Measurements from ENCODE around the gene NR4A3.
"Not testable (repeated sequence)": the region's sequence is repeated elsewhere in the genome, so short reads cannot be mapped to it uniquely, and the experiment has no call there.

NR4A3 gene

DNA sequence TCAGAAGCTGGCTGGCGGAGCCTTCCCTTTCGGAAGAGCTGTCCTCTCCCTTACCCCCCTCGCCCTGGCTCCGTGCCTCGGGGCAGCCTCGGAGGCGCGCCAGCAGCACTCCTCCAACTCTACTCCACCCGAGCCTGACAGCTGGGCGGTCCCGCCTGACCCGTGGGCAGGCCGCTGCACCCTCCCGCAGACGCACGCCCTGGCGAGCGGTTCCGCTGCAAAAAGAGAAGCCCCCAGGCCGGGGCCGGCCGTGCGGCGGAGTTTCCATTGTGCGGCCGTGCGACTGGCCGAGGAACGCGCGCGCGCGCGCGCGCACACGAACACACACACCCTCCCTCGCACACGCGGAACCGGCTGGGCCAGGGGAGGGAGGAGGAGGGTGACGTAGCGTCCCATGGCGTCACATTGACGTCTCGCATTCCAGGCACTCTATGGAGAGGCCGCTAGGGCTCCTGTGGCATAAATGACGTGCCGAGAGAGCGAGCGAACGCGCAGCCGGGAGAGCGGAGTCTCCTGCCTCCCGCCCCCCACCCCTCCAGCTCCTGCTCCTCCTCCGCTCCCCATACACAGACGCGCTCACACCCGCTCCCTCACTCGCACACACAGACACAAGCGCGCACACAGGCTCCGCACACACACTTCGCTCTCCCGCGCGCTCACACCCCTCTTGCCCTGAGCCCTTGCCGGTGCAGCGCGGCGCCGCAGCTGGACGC, at the start of gene NR4A3:
TSS of gene NR4A3 (plus strand) at position 490 of the 713 bp plus-strand sequence. CDS start 6,158 bp downstream, outside the sequence.
- peak; percentile 91 for DNase-seq (ENCODE audit: low read depth, low spot score)

DNA sequence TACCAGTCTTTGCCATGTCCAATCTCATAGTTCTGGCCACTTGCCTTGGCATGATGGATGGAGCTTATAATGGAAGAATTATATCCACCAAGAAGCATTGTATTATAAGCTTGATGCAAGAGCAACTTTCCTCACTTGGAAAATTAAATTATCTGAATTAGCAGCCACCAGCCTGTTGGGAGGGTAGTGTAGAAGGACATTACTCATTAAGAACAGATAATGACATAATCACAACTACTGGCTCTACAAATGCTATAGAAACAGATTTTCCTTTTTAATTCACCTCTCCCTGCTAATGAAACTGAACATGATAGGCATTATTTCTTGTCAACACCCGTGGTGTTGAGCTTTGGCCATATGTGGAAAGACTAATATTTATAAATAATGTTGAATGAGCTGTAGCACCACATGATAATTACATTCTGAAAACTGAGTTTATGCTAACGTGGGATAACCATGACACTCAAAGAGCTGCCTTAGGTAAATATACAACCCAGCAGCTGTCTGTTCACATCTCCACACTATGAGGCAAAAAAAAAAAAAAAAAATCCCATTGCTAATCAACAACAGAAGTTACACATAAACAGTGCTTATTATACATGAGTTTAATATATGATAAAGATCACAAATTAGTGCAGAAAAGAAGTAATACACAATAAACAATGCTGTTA, 48.1 kb upstream of the NR4A3 start:
- DNase-seq (ENCODE audit: low read depth, low spot score) = no peak

DNA sequence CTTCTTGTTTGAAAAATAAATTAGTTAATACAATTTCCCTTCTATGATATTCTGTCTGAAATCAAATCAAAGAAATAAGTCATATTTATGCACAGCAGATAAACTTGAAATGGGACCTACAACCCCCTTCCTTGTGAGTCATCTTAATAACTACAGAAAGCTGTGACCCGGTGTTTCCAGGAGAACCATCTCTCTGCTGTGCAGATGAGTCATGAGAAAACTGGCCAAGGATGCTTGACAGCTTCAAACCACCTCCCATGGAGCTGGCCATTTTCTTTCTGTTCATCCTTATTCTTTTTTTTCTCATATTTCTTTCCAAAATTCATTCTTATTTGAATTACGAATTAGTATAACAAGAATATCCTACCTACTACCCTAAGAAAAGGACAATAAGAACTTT, 43.4 kb upstream of the NR4A3 start:
- peak; percentile 55 for DNase-seq (ENCODE audit: low read depth, low spot score)

DNA sequence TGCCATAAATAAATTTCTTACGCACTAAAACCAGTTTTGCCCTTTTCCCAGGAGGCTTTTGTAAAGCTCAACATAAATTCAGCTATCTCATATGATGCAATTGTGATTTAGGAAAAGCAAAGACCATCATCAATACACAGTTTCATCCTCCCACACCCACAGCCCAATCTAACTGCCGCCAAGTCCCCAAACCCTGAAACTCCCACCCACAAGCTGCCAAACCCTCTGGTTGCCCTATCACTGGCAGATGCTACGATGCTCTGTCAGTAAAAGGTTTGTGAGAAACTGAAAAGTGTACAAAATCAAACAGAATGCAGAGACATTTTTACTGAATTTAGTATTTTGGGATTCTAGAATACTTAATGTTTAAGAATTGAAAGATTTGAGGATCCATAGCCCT, 42.8 kb upstream of the NR4A3 start:
- DNase-seq (ENCODE audit: low read depth, low spot score) = no peak

DNA sequence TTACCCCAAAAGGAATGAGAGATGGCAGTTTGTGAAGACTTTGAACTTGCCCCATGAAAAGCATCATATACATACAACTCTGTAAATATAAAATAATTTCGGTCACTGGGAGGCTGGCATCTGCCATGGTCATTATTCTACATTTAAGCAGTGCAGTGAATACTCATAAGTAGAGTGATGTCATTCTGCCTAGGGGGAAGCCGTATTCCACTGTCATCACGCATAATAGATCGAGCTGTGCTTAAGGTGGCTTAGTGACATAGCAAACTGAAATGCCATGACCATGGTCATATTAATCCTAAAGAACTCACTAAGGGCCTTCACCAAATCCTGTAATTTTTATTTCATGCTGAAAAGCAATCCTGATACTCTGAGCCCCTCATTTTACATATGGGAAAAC, 42.4 kb upstream of the NR4A3 start:
- no peak for DNase-seq (ENCODE audit: low read depth, low spot score)

DNA sequence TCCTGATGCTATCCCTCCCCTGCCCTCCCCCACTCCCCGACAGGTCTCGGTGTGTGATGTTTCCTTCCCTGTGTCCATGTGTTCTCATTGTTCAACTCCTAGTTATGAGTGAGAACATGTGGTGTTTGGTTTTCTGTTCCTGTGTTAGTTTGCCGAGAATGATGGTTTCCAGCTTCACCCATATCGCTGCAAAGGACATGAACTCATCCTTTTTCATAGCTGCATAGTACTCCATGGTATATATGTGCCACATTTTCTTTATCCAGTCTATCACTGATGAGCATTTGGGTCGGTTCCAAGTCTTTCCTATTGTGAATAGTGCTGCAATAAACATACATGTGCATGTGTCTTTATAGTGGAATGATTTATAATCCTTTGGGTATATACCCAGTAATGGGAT, 39.3 kb upstream of the NR4A3 start:
- not testable (repeated sequence) for DNase-seq (ENCODE audit: low read depth, low spot score)

DNA sequence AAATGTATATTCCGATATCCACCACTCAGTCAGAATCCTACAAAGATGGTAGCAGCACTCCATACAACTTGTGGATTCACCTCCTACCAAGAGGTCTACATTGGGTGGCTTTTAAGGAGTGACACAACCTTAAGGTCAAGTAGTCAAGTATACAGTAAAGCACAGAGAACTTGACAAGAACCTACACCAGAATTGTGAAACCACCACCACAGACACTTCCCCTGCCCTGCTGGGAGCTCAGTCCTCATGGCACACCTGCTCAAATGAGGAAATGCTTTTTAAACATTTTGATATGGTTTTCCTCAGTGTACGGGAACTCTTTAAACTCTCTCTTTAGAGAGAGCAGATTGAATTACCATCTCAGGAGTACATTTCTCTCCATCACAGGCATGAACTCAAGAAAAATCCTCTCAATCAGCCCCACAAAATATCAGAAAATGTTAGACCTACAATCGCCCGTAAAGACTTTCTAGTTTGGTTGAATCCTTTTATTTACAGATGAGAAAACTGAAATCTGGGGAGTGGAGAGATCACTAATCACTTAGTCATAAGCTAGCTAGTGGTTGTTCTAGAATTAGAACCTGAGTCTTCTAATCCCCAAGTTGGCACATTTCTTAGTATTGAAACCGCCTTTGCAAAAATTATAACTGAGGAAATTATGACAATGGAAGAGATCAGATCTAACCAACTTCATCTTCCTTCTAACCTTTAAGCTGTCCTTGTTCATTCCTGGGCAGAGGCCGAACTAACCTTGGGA, 38.5 kb upstream of the NR4A3 start:
- DNase-seq (ENCODE audit: low read depth, low spot score) = no peak

DNA sequence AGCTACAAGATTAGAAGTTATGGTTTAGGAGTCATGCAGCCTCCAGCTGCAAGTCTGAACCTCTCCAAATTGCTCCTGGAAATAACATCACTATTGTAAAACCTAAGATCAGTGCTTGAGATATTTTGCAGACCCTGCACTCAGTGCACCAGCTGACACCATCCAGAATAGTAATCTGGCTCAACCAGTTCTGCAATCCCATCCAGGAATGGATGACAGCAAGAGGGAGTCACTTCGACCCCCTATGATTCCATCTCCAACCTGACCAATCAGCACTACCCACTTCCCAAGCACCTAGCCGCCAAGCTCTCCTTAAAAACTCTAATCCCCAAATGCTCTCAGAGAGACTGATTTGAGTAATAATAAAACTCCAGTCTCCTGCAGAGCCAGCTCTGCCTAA, 37.9 kb upstream of the NR4A3 start:
- DNase-seq (ENCODE audit: low read depth, low spot score) = no peak

DNA sequence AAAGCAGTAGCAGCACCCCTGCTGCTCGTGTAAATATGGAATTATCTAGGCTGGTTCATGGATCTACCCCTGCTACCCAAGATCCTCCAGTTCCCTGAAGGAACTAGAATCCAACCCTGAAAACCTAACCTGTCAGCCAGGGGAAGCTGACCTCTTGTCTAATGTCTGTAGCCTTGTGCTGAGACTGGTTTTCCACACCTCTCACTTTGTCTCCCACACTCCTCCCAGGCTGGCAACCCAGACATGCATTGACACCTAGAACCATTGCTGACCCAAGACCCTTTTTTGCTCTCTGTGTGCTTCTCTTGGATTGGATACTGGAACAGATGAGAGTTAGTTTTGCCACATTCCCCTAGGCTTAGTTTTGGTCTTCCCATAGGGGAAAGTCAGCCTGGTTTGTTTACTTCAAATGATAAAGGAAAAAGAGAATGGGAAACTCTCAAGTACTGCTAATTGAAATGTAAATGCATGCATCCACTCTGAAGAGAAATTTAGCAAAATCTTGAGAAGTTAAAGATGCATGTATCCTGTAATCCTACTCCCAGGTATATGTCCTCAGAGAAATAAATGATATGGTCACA, 36.6 kb upstream of the NR4A3 start:
- no peak for DNase-seq (ENCODE audit: low read depth, low spot score)

DNA sequence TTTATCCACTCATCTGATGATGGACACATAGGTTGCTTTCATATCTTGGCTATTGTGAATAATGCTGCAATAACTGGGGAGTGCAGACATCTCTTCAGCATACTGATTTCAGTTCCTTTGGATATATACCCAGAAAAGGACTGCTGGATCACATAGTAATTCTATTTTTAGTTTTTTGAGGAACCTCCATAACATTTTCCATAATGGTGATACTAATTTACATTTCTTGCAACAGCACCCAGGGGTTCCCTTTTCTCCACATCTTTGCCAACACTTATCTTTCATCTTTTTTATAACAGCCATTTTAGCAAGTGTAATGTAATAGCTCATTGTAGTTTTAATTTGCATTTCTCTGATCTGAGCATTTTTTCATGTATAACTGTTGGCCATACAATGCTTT, 34.1 kb upstream of the NR4A3 start:
- DNase-seq (ENCODE audit: low read depth, low spot score) = no peak

DNA sequence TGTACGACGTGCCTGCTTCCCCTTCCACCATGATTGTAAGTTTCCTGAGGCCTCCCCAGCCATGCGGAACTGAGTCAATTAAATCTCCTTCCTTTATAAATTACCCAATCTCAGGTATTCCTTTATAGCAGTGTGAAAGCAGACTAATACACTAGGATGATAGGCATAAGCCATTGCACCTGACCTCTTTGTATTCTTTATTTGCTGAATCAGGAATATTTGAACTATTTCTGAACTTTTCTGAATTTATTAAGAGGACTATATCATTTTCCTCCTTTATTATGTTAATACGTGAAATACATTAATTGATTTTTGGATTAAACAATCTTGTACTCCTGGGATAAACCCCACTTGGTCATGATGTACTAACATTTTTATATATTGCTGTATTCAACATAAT, 28.2 kb upstream of the NR4A3 start:
- no peak for DNase-seq (ENCODE audit: low read depth, low spot score)

DNA sequence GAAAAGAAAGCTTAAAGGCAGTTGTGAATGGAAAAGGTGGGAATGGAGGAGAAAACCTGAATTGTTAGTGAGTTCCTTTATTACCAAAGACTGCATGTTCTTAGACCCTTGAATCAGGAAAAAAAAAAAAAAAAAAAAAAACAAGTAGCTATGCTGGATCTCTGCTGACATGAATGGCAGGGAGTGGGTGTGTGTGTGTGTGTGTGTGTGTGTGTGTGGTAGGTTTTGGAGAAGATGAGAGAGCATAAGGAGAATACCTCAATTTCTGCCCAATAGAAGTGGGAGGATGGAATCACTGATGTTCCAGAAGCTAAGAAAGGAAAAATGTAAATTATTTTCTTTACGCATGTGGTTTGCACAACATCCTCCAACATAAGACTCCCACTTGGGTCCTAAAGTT, 25.5 kb upstream of the NR4A3 start:
- no peak for DNase-seq (ENCODE audit: low read depth, low spot score)

DNA sequence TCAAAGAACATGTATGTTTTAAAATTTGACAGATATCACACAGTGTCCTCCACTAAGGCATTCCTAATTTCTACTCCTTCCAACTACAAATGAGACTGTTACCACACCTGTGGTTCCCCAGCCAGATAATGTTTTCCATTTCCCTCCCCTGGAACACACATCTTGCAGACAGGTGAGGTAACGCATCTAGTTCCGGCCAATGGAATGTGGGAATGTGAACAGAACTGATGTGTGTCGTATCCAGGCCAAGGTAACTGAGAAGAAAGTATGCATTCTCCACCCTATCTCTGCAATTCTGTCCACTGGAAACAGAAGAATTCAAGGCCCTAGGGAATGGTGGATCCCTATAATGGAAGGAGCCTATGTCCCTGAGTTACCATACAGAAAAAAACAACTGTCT, 19.9 kb upstream of the NR4A3 start:
- DNase-seq (ENCODE audit: low read depth, low spot score) = no peak

DNA sequence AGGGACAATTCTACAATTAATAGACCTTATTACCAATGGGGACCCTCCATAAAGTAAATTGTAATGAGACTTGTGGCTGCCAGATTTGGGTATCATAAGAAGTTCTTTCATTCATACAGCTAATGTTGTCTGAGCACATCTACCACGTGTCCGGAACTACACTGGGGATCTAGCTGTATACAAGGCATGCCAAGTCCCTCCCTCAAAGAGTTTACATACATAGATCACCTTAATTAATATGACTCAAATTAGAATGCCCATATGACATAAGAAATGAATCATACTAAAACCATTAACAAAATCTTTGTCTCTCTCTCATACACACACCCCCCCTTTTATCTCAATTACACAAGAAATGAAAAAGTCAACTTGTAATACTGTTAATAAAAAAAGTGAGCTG, 18.0 kb upstream of the NR4A3 start:
- no peak for DNase-seq (ENCODE audit: low read depth, low spot score)

DNA sequence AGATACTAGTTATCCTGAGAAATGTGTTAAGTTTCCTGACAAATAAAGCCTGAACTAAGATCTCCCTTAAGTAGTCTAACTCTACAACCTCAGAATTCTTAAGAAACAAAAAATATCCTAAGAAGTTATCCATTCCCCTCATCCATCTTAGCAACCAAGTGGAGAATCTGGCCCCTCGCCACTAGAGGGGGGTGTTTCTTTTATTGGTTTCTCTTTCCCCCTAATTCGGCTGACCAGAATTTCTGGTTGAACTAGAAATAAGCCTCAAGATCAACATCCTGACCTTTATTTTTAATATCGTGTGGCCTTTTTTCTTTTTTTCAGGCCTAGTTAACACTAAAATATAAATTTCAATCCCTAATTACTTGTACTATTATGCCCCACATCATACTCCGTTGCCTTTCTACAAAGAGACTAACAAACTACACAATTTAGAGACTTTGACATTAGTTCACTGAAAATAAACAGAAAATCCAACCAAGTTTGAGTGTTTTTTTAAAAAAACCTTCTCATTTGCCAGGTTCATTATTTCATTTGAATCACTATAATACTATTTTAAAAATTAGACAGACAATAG, 14.3 kb upstream of the NR4A3 start:
- DNase-seq (ENCODE audit: low read depth, low spot score) = no peak

DNA sequence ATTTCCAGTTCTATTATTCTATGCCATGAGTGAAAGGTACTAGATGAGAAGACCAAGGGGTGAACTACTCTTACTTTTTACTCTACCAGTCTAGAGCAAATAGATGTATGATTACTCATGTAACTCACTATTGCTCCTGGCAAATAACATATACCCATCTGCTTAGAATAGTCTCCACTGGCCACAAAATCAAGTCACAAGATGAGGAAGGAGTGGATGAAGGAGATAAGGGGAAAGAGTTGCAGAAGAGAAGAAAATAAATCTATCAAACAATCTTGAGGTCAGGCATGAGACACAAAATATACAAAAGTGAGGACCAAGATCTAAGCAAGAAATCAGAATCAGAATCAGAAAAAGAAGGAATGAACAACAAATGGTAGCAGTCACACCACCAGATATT, 13.7 kb upstream of the NR4A3 start:
- no peak for DNase-seq (ENCODE audit: low read depth, low spot score)

DNA sequence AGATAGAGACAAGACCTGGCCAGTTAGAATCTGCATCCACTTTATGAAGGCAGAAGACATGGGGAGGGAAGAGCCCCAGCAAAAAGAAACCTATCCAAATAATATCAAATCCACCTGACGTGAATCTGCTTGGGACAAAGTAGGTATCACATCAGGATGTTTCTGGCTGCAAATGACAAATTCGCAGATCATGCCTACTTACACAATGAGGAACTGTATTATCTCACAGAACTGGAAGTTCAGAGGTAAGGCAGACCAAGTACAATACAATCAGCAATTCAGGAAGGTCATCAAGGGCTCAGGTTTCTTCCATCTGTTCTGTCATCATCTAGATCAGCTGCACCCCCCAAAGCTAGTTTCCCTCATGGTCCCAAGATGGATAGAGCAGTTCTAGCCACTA, 13.2 kb upstream of the NR4A3 start:
- DNase-seq (ENCODE audit: low read depth, low spot score) = no peak

DNA sequence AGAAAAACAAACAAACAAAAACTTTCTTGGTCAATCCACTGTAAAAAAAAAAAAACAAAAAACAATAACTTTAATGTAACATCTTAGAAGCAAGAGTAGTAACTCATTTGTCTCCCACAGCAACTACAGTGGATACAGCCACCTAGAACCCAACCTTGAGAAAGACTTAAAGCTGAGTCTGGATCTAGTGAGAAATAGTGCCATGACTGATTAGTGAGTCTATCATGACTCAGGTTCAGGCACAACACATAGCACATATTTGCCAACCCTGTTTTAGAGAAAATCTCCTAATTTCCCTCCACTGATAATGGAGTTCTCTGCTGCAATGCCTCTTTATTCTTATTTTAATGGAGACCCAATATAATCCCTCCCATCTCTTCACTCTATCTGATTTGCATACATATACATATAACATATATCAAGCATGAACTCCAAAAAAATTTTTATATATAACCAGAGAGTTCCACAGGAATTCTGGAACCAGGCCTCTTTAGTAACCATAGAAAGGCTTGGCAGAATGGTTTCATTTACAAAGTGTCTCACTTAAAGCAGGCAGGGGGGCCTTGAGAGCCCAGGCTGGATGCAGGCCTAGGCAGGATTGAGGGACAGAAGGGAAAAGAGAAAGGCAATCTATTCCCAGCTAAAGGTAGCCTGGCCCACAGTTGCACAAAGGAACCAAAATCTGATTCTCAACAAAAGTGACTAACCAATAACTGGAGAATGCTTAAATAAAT, 11.9 kb upstream of the NR4A3 start:
- DNase-seq (ENCODE audit: low read depth, low spot score) = no peak

DNA sequence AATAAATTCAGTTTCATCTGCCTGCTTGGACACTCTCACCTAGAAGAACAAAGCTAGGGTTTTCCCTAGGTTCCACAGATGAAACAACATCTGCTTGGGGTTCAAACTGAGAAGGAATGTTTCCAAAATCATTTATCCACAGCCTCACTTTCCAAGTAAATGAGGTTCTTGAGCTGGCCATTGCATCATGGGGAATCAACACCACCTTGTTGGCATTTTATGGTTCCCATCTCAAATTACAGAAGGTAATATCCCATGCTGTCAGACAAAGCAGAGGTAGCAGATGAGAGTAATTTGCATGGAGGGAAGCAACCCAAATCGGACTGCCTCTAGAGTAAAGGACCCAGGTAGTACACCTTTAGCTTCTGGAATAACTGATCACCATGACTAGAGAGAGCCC, 10.5 kb upstream of the NR4A3 start:
- DNase-seq (ENCODE audit: low read depth, low spot score) = no peak

DNA sequence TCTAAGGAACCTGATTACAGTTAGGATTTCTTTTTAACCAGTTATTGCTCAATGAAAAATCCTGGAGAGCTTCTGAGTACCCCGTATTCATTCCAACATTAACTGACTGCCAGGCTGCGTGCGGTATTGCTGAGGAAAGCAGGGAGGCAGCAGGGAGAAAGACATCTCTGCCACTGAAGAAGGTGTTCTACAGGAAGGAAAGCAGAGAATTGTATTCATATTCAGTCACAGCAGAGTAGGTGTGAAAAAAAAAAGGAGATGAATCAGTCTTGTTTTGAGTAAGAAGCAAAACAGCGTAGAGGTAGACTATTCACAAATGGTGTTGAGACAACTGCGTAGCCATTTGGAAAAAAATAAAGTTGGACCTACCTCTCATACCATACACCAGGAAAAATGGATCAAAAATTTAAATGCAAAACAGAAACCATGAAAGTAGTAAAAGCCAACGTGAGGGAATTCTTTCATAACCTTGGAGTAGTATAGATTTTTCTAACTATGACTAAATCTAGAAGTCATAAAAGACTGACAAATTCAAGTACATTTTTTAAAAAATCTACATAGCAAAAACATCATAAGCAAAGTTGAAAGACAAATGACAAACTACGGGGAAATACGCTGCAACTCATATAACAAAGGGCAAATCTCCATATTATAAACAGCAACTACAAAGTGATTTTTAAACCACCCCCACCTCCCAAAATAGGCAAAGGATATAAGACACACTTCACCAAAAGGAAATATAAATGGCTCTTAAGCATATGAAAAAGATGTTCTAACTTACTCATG, 9.9 kb upstream of the NR4A3 start:
- no peak for DNase-seq (ENCODE audit: low read depth, low spot score)

DNA sequence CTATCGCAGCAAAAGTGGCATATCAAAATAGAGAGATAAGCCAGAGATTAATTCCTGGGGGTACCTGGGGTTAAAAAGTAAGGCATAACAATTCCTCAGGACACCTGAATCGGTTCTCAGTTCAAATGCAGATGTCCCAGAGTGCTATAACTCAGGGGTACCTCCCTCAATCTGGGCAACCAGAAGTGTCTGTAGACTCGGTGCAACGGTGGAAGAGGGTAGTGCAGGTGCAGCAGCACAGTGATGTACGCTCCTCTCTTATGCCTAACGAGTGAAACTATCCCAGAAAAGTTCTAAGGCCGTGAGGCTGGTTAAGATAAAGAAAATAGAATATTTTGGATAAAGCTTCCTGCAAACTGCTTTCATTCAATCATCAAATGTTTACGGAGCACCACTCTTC, 7.9 kb upstream of the NR4A3 start:
- DNase-seq (ENCODE audit: low read depth, low spot score) = no peak
